Activated CD4-positive, alpha-beta T cell treated with anti-CD3 and anti-CD28 coated beads for 36 hours (primary cell): ENCODE measurements around the gene ZSCAN22. TPM values are rescaled to one million over a fixed set of nuclear protein-coding genes. Genes with fewer than 3 reads are reported as not detected.
A peak's percentile ranks its signal among the peaks of the same experiment; 100 is the strongest.
"Not testable (repeated sequence)": the region's sequence is repeated elsewhere in the genome, so short reads cannot be mapped to it uniquely, and the experiment has no call there.

Source experiments
- ATAC-seq: fragments of 200-7000 bp; cut with Tn5 transposase; one replicate; pipeline ENCODE4 v1.10.0; 2021; ENCODE audit warnings: mild to moderate bottlenecking, moderate library complexity
- CTCF ChIA-PET: fragments of 350-600 bp; sonication (Branson Sonifier 250); formaldehyde crosslinking; loops from one replicate; lab custom pipeline; 2021; ENCODE audit warnings: antibody characterized with exemption; lab: Charles Lee
- POLR2A ChIA-PET: fragments of 350-600 bp; sonication (Branson Sonifier 250); formaldehyde crosslinking; loops from one replicate; lab custom pipeline; 2021; ENCODE audit warnings: antibody characterized with exemption, inconsistent platforms; lab: Charles Lee
- DNase-seq: peaks from one replicate; pipeline ENCODE4 v3.0.0-alpha.2; 2020
- H3K27ac Mint-ChIP-seq: one replicate; pipeline ENCODE4 v1.8.0; 2021; ENCODE audit warnings: mixed read lengths
- H3K27me3 Mint-ChIP-seq: one replicate; pipeline ENCODE4 v1.8.0; 2021; ENCODE audit warnings: mixed read lengths
- H3K36me3 Mint-ChIP-seq: one replicate; pipeline ENCODE4 v1.8.0; 2021; ENCODE audit warnings: low read depth, mixed read lengths
- H3K4me1 Mint-ChIP-seq: one replicate; pipeline ENCODE4 v1.8.0; 2021; ENCODE audit warnings: mixed read lengths
- H3K4me3 Mint-ChIP-seq: one replicate; pipeline ENCODE4 v1.8.0; 2021; ENCODE audit warnings: mild to moderate bottlenecking, moderate library complexity, mixed read lengths
- H3K9me3 Mint-ChIP-seq: one replicate; pipeline ENCODE4 v1.8.0; 2021; ENCODE audit warnings: low read depth, mixed read lengths
- intact Hi-C, 2 experiments: fragments of 100-400 bp; cut with DNase I in 1 of 2; cut with micrococcal nuclease in 1 of 2; formaldehyde crosslinking; loops; one replicate each; pipeline versions ENCODE4 v1.14.2 to v1.15.1; 2022 to 2024; cut with DNase I, micrococcal nuclease
- total RNA-seq, 2 experiments: library from RNA; stranded (reverse); gene quantifications; one replicate each; pipeline ENCODE4 v1.2.3, GENCODE V29; 2021

Gene ZSCAN22
- total RNA-seq, 2 experiments from 2014 or later: 3.1 to 3.8 TPM

GRCh38 chr19:58362272-58362994, 35.6 kb downstream of the ZSCAN22 start, which contains the start of gene ZNF497:
Gene ZNF497, minus strand, starts transcription at chr19:58362751. Its CDS starts 5,116 bp downstream, at chr19:58357635.
- POLR2A ChIA-PET: interaction anchor here (0.6 to 1.3 kb wide), 6 partner anchors 8 to 181 kb away, joined by 3 to 6 read pairs (median 3); partner anchors contain the start of gene TRIM28
- H3K27ac Mint-ChIP-seq: peak within 1 kb of the TSS; percentile 93
- DNase-seq (peak; percentile 99), ATAC-seq (peak; percentile 94)
- H3K27me3 Mint-ChIP-seq: no peaks in the 10 kb centered on the region
- H3K4me1 Mint-ChIP-seq: peaks cover 7% of the 10 kb centered on the region
- CTCF ChIA-PET: interaction anchor here (0.6 to 2.1 kb wide), 6 partner anchors 15 to 181 kb away, joined by 3 to 15 read pairs (median 4); partner anchors contain the start of genes TRIM28 and ZNF584
- peak within 1 kb of the TSS; percentile 86 for H3K4me3 Mint-ChIP-seq
- intact Hi-C loops: loop anchor here (1.0 to 2.0 kb wide), 16 partner anchors 15 to 157 kb away; partner anchors contain the start of genes ERVK3-1 (in 1 of the 2), ZBTB45 (in 1 of the 2), ZNF132 (in 1 of the 2) and ZNF324B (in 1 of the 2)
- H3K9me3 Mint-ChIP-seq: no peaks in the 10 kb centered on the region
- peaks cover 3% of the 10 kb centered on the region for H3K36me3 Mint-ChIP-seq

- DNase-seq: no peak
- no peak overlapping the region for H3K27ac Mint-ChIP-seq
- H3K36me3 Mint-ChIP-seq: peaks cover 3% of the 10 kb centered on the region
- ChIA-PET POLR2A (interaction anchor here (0.5 kb wide), 1 partner anchor 19 kb away, joined by 3 read pairs; no protein-coding TSS in a partner anchor), CTCF (interaction anchor here (0.6 to 1.1 kb wide), 2 partner anchors 10 to 145 kb away, joined by 3 read pairs; no protein-coding TSS in a partner anchor)
- H3K4me3 Mint-ChIP-seq: no peak overlapping the region
- H3K27me3 Mint-ChIP-seq: no peaks in the 10 kb centered on the region
- ATAC-seq: no peak
- intact Hi-C loops: no loop called here
- H3K9me3 Mint-ChIP-seq: no peaks in the 10 kb centered on the region
- peaks cover 7% of the 10 kb centered on the region for H3K4me1 Mint-ChIP-seq
Observed at GRCh38 chr19:58364146-58364545, 37.4 kb downstream of the ZSCAN22 start.

GRCh38 chr19:58366585-58367430, 40.0 kb downstream of the ZSCAN22 start:
- Mint-ChIP-seq H3K27ac (no peak overlapping the region), H3K4me3 (no peak overlapping the region), H3K36me3 (peaks cover 1% of the 10 kb centered on the region), H3K4me1 (peaks cover 5% of the 10 kb centered on the region), H3K9me3 (no peaks in the 10 kb centered on the region), H3K27me3 (no peaks in the 10 kb centered on the region)
- intact Hi-C loops: no loop called here
- ChIA-PET CTCF (no interaction called here), POLR2A (no interaction called here)
- ATAC-seq: no peak
- DNase-seq: no peak

GRCh38 chr19:58367698-58368454, 41.1 kb downstream of the ZSCAN22 start:
- ChIA-PET POLR2A (no interaction called here), CTCF (no interaction called here)
- no peaks in the 10 kb centered on the region for H3K36me3 Mint-ChIP-seq
- H3K27me3 Mint-ChIP-seq: no peaks in the 10 kb centered on the region
- no peak for ATAC-seq
- H3K4me3 Mint-ChIP-seq: no peak overlapping the region
- no peaks in the 10 kb centered on the region for H3K9me3 Mint-ChIP-seq
- intact Hi-C loops: no loop called here
- DNase-seq: no peak
- H3K27ac Mint-ChIP-seq: no peak overlapping the region
- peaks cover 2% of the 10 kb centered on the region for H3K4me1 Mint-ChIP-seq

- DNase-seq: no peak
- Mint-ChIP-seq H3K9me3 (no peaks in the 10 kb centered on the region), H3K36me3 (no peaks in the 10 kb centered on the region), H3K4me3 (no peak overlapping the region), H3K27me3 (no peaks in the 10 kb centered on the region), H3K27ac (no peak overlapping the region), H3K4me1 (no peaks in the 10 kb centered on the region)
- no peak for ATAC-seq
- CTCF ChIA-PET: no interaction called here
- POLR2A ChIA-PET: no interaction called here
- intact Hi-C loops: no loop called here
Observed at GRCh38 chr19:58368561-58369360, 42.0 kb downstream of the ZSCAN22 start.

GRCh38 chr19:58372311-58373133, 45.7 kb downstream of the ZSCAN22 start:
- Mint-ChIP-seq H3K27ac (no peak overlapping the region), H3K9me3 (no peaks in the 10 kb centered on the region), H3K36me3 (no peaks in the 10 kb centered on the region), H3K4me3 (no peak overlapping the region), H3K4me1 (no peaks in the 10 kb centered on the region), H3K27me3 (no peaks in the 10 kb centered on the region)
- POLR2A ChIA-PET: interaction anchor here (0.6 kb wide), 1 partner anchor 38 kb away, joined by 3 read pairs; no protein-coding TSS in a partner anchor
- CTCF ChIA-PET: no interaction called here
- intact Hi-C loops: no loop called here
- ATAC-seq (no peak), DNase-seq (no peak)

GRCh38 chr19:58374200-58374599, 47.4 kb downstream of the ZSCAN22 start:
- intact Hi-C loops: no loop called here
- ChIA-PET POLR2A (interaction anchor here (0.8 kb wide), 1 partner anchor 11 kb away, joined by 3 read pairs; the partner anchor contains the start of gene ZNF497), CTCF (no interaction called here)
- H3K4me1 Mint-ChIP-seq: no peaks in the 10 kb centered on the region
- H3K4me3 Mint-ChIP-seq: no peak overlapping the region
- no peaks in the 10 kb centered on the region for H3K36me3 Mint-ChIP-seq
- ATAC-seq: no peak
- no peak for DNase-seq
- H3K9me3 Mint-ChIP-seq: no peaks in the 10 kb centered on the region
- H3K27ac Mint-ChIP-seq: no peak overlapping the region
- no peaks in the 10 kb centered on the region for H3K27me3 Mint-ChIP-seq

- CTCF ChIA-PET, intact Hi-C loops: not testable (repeated sequence)
Observed at GRCh38 chr19:58376724-58377123, 49.9 kb downstream of the ZSCAN22 start.

GRCh38 chr19:58379246-58379645, 52.5 kb downstream of the ZSCAN22 start:
- CTCF ChIA-PET: interaction anchor here (0.6 kb wide), 1 partner anchor 182 kb away, joined by 3 read pairs; no protein-coding TSS in a partner anchor

More at GRCh38 chr19:58376724-58377123, 49.9 kb downstream of the ZSCAN22 start:
- H3K9me3 Mint-ChIP-seq, ATAC-seq, H3K27ac Mint-ChIP-seq, DNase-seq, POLR2A ChIA-PET, H3K36me3 Mint-ChIP-seq, H3K27me3 Mint-ChIP-seq, H3K4me3 Mint-ChIP-seq: not testable (repeated sequence)
- H3K4me1 Mint-ChIP-seq: peaks cover 10% of the 10 kb centered on the region

More at GRCh38 chr19:58379246-58379645, 52.5 kb downstream of the ZSCAN22 start:
- ATAC-seq (no peak), DNase-seq (no peak)
- peak overlapping the region; percentile 94 for H3K27ac Mint-ChIP-seq
- H3K4me3 Mint-ChIP-seq: peak overlapping the region; percentile 91
- POLR2A ChIA-PET: no interaction called here
- H3K4me1 Mint-ChIP-seq: peaks cover 15% of the 10 kb centered on the region
- H3K9me3 Mint-ChIP-seq: no peaks in the 10 kb centered on the region
- H3K27me3 Mint-ChIP-seq: no peaks in the 10 kb centered on the region
- intact Hi-C loops: no loop called here
- no peaks in the 10 kb centered on the region for H3K36me3 Mint-ChIP-seq
